HepG2 (cell line): ENCODE data around the gene CEBPB. TPM values are rescaled to one million over a fixed set of nuclear protein-coding genes. Genes with fewer than 3 reads are reported as not detected.

Experiments used
- EZH2 ChIP-seq: conservative IDR thresholded peaks from 2 replicates; pipeline ENCODE4 v1.6.1; 2012; ENCODE audit warnings: mild to moderate bottlenecking, low read depth, low read length, moderate library complexity
- FLYWCH1 ChIP-seq: sonication (generic); formaldehyde crosslinking; IDR thresholded peaks from 2 replicates; pipeline ENCODE4 v1.8.1; 2023; ENCODE audit warnings: mild to moderate bottlenecking, missing genetic modification reagents
- FUBP1 ChIP-seq: sonication (generic); formaldehyde crosslinking; IDR thresholded peaks from 2 replicates; pipeline ENCODE4 v1.5.1; 2020; ENCODE audit warnings: missing genetic modification reagents, mild to moderate bottlenecking, borderline replicate concordance
- IRF2 ChIP-seq: IDR thresholded peaks from 2 replicates; pipeline ENCODE4 v1.6.1; 2018; ENCODE audit warnings: missing genetic modification reagents, missing compliant biosample characterization
- IRX3 ChIP-seq: sonication (generic); formaldehyde crosslinking; IDR thresholded peaks from 2 replicates; pipeline ENCODE4 v1.8.1; 2023; ENCODE audit warnings: mild to moderate bottlenecking, low read depth, missing genetic modification reagents, borderline replicate concordance
- MTF2 ChIP-seq: sonication (generic); formaldehyde crosslinking; IDR thresholded peaks from 2 replicates; pipeline ENCODE4 v1.5.0; 2020; ENCODE audit warnings: missing genetic modification reagents, borderline replicate concordance
- MXD3 ChIP-seq: IDR thresholded peaks from 2 replicates; pipeline ENCODE4 v1.6.1; 2016; ENCODE audit warnings: mild to moderate bottlenecking, missing biosample characterization, missing genetic modification reagents
- MYNN ChIP-seq: sonication (generic); formaldehyde crosslinking; IDR thresholded peaks from 2 replicates; pipeline ENCODE4 v1.4.0; 2020; ENCODE audit warnings: mild to moderate bottlenecking, low read depth, missing genetic modification reagents
- NPAS2 ChIP-seq: sonication (generic); formaldehyde crosslinking; IDR thresholded peaks from 2 replicates; pipeline ENCODE4 v1.8.0; 2022; ENCODE audit warnings: mild to moderate bottlenecking, missing genetic modification reagents, borderline replicate concordance
- PAXIP1 ChIP-seq: sonication (generic); formaldehyde crosslinking; conservative IDR thresholded peaks from 2 replicates; pipeline ENCODE4 v1.4.0; 2020; ENCODE audit warnings: mild to moderate bottlenecking, missing genetic modification reagents, moderate library complexity
- PRDM10 ChIP-seq: sonication (generic); formaldehyde crosslinking; IDR thresholded peaks from 2 replicates; pipeline ENCODE4 v1.4.0; 2020; ENCODE audit warnings: low read depth, missing genetic modification reagents
- SOX5 ChIP-seq: IDR thresholded peaks from 2 replicates; pipeline ENCODE4 v1.6.1; 2016; ENCODE audit warnings: borderline replicate concordance
- XRCC5 ChIP-seq: fragments of 200-400 bp; formaldehyde crosslinking; optimal IDR thresholded peaks from 2 replicates; pipeline ENCODE3; 2017; ENCODE audit warnings: mild to moderate bottlenecking, low read length
- ZBTB14 ChIP-seq: sonication (generic); formaldehyde crosslinking; IDR thresholded peaks from 2 replicates; pipeline ENCODE4 v1.4.0; 2020; ENCODE audit warnings: missing genetic modification reagents
- ZNF382 ChIP-seq: sonication (generic); formaldehyde crosslinking; IDR thresholded peaks from 2 replicates; pipeline ENCODE4 v1.5.0; 2020; ENCODE audit warnings: missing genetic modification reagents, mild to moderate bottlenecking, borderline replicate concordance
- ZNF446 ChIP-seq: sonication (generic); formaldehyde crosslinking; IDR thresholded peaks from 2 replicates; pipeline ENCODE4 v1.5.0; 2020; ENCODE audit warnings: mild to moderate bottlenecking, missing genetic modification reagents
- polyA plus RNA-seq, 8 experiments: library from polyadenylated mRNA; depleted of rRNA in 3 of 8; stranded (reverse) in 7 of 8; unstranded in 1 of 8; fragments of >200 nt; fragmentation: Illumina TruSeq in 4 of 8; extraction: Trizol in 4 of 8; gene quantifications; 2 replicates each; pipeline versions ENCODE4 v1.2.1 to v1.2.3, GENCODE V29; 2011 to 2016; ENCODE audit warnings: low read depth in 4 of 8, missing spikeins in 1 of 8, mixed read lengths in 1 of 8; ENCODE audit not compliant: insufficient read depth in 1 of 8
- total RNA-seq, 5 experiments: library from RNA; depleted of rRNA; stranded (reverse); fragments of >200 nt; fragmentation: Illumina TruSeq; extraction: Trizol; gene quantifications; 2 replicates each; pipeline ENCODE4 v1.2.3, GENCODE V29; 2016; ENCODE audit warnings: low read depth in 1 of 5

CEBPB gene
- total and polyA plus RNA-seq, 2 of the 13 experiments (the other 11 are each of a cell fraction or from before 2014, with no cell fraction given) = 18.5 to 28.2 TPM

GRCh38 chr20:50216543-50217206 lies 26.0 kb downstream of the CEBPB start (continued):
- TF ChIP-seq FUBP1 = no peak
- TF ChIP-seq ZNF446 (CRISPR knock-in tag) = no peak
- TF ChIP-seq PAXIP1 = peak; percentile 83
- TF ChIP-seq NPAS2 (CRISPR knock-in tag) = 0 out of 2 replicates have a peak, but pooled peaks have one; percentile 26
- TF ChIP-seq EZH2 = no peak
- TF ChIP-seq ZBTB14 = no peak
- TF ChIP-seq MXD3 (CRISPR knock-in tag) = 0 out of 2 replicates have a peak, but pooled peaks have one; percentile 3
- no peak for TF ChIP-seq XRCC5
- TF ChIP-seq IRX3 (CRISPR knock-in tag) = no peak
- peak; percentile 55; the same call in 1 of the 2 replicates for TF ChIP-seq SOX5 (CRISPR knock-in tag)
- no peak for TF ChIP-seq IRF2 (CRISPR knock-in tag)
- TF ChIP-seq PRDM10 (CRISPR knock-in tag) = 0 out of 2 replicates have a peak, but pooled peaks have one; percentile 25
- no peak for TF ChIP-seq MTF2
- TF ChIP-seq MYNN = no peak
- no peak for TF ChIP-seq FLYWCH1 (CRISPR knock-in tag)
- TF ChIP-seq ZNF382 (CRISPR knock-in tag) = no peak
